Mesenchymal stem cell (in vitro differentiated cells and primary cell): ENCODE results near the gene ADARB2.

ENCODE experiments used
- DNase-seq: peaks from one replicate; pipeline ENCODE4 v3.0.0-alpha.2; 2013
- H2AFZ ChIP-seq: one replicate; pipeline ENCODE4 v1.6.1; 2013; ENCODE audit warnings: low read depth, mild to moderate bottlenecking, control low read depth, inconsistent platforms, low read length, moderate library complexity
- H2AK5ac ChIP-seq: 2 replicates; pipeline ENCODE4 v1.6.1; 2013; ENCODE audit warnings: low read length, moderate library complexity, mild to moderate bottlenecking, inconsistent platforms; ENCODE audit not compliant: severe bottlenecking
- H2BK120ac ChIP-seq: one replicate; pipeline ENCODE4 v1.6.1; 2013; ENCODE audit warnings: low read depth, mild to moderate bottlenecking, inconsistent platforms, low read length, moderate library complexity
- H2BK12ac ChIP-seq, 2 experiments: one replicate each; pipeline ENCODE4 v1.6.1; 2013; ENCODE audit warnings: inconsistent platforms in 2 of 2, low read length in 2 of 2, mild to moderate bottlenecking in 2 of 2, moderate library complexity in 2 of 2, control low read depth in 1 of 2
- H2BK15ac ChIP-seq: one replicate; pipeline ENCODE4 v1.6.1; 2013; ENCODE audit warnings: mild to moderate bottlenecking, low read depth, inconsistent platforms; ENCODE audit not compliant: poor library complexity, severe bottlenecking
- H2BK5ac ChIP-seq: 2 replicates; pipeline ENCODE4 v1.6.1; 2013; ENCODE audit warnings: low read depth, mild to moderate bottlenecking, low read length, control low read depth, inconsistent platforms; ENCODE audit not compliant: poor library complexity, severe bottlenecking
- H3K14ac ChIP-seq, 2 experiments: one replicate each; pipeline ENCODE4 v1.6.1; 2013; ENCODE audit warnings: inconsistent platforms in 2 of 2, low read length in 2 of 2, control low read depth in 1 of 2, mild to moderate bottlenecking in 1 of 2, moderate library complexity in 1 of 2
- H3K18ac ChIP-seq, 2 experiments: one replicate each; pipeline ENCODE4 v1.6.1; 2013; ENCODE audit warnings: inconsistent platforms in 2 of 2, low read length in 2 of 2, control low read depth in 1 of 2, low read depth in 1 of 2, mild to moderate bottlenecking in 1 of 2
- H3K23ac ChIP-seq, 2 experiments: one replicate each; pipeline ENCODE4 v1.6.1; 2013; ENCODE audit warnings: inconsistent platforms in 2 of 2, low read length in 2 of 2, mild to moderate bottlenecking in 2 of 2, moderate library complexity in 2 of 2, control low read depth in 1 of 2
- H3K27ac ChIP-seq: 2 replicates; pipeline ENCODE4 v1.5.1; 2013; ENCODE audit warnings: mild to moderate bottlenecking, moderate library complexity, low read length, control low read depth, inconsistent platforms; ENCODE audit not compliant: poor library complexity, severe bottlenecking
- H3K27me3 ChIP-seq, 2 experiments: 2 replicates each; pipeline versions ENCODE4 v1.6.1 to v1.7.0; 2013; ENCODE audit warnings: low read length in 2 of 2, mild to moderate bottlenecking in 2 of 2, moderate library complexity in 2 of 2, control low read depth in 1 of 2, inconsistent platforms in 1 of 2; ENCODE audit not compliant: control insufficient read depth in 1 of 2, insufficient read depth in 1 of 2
- H3K36me3 ChIP-seq, 2 experiments: 2 replicates each; pipeline versions ENCODE4 v1.6.1 to v1.7.0; 2013; ENCODE audit warnings: low read length in 2 of 2, control low read depth in 1 of 2, inconsistent platforms in 1 of 2, low read depth in 1 of 2, mild to moderate bottlenecking in 1 of 2; ENCODE audit not compliant: insufficient read depth in 2 of 2, control insufficient read depth in 1 of 2
- H3K4ac ChIP-seq, 2 experiments: one replicate each; pipeline ENCODE4 v1.6.1; 2013; ENCODE audit warnings: inconsistent platforms in 2 of 2, low read length in 2 of 2, mild to moderate bottlenecking in 2 of 2, moderate library complexity in 2 of 2, control low read depth in 1 of 2, low read depth in 1 of 2
- H3K4me1 ChIP-seq: 2 replicates; pipeline ENCODE4 v1.6.1; 2013; ENCODE audit warnings: low read depth, low read length, control low read depth; ENCODE audit not compliant: control insufficient read depth, insufficient read depth
- H3K4me2 ChIP-seq: 2 replicates; pipeline ENCODE4 v1.6.1; 2013; ENCODE audit warnings: low read length, mild to moderate bottlenecking, inconsistent platforms; ENCODE audit not compliant: poor library complexity, severe bottlenecking
- H3K4me3 ChIP-seq, 2 experiments: 2 replicates each; pipeline versions ENCODE4 v1.5.1 to v1.7.0; 2013; ENCODE audit warnings: low read length in 2 of 2, mild to moderate bottlenecking in 2 of 2, control low read depth in 1 of 2, low read depth in 1 of 2; ENCODE audit not compliant: insufficient read depth in 1 of 2
- H3K79me1 ChIP-seq: replicated peaks from 2 replicates; pipeline ENCODE4 v1.6.1; 2013; ENCODE audit warnings: mild to moderate bottlenecking, control low read depth, low read length, inconsistent platforms; ENCODE audit not compliant: poor library complexity, severe bottlenecking
- H3K9ac ChIP-seq: 2 replicates; pipeline ENCODE4 v1.7.0; 2013; ENCODE audit warnings: mild to moderate bottlenecking, low read length, moderate library complexity
- H3K9me3 ChIP-seq: 2 replicates; pipeline ENCODE4 v1.7.0; 2013; ENCODE audit warnings: mild to moderate bottlenecking, low read length; ENCODE audit not compliant: control insufficient read depth
- H4K8ac ChIP-seq: one replicate; pipeline ENCODE4 v1.6.1; 2013; ENCODE audit warnings: inconsistent platforms, mild to moderate bottlenecking, low read length, moderate library complexity
- H4K91ac ChIP-seq: one replicate; pipeline ENCODE4 v1.6.1; 2013; ENCODE audit warnings: mild to moderate bottlenecking, low read length, inconsistent platforms
- WGBS: methylation state at CpG from one replicate; pipeline ENCODE4 v1.1.7; 2013; ENCODE audit warnings: mixed read lengths; 5-methylcytosine and 5-hydroxymethylcytosine counted together

Gene ADARB2

DNA sequence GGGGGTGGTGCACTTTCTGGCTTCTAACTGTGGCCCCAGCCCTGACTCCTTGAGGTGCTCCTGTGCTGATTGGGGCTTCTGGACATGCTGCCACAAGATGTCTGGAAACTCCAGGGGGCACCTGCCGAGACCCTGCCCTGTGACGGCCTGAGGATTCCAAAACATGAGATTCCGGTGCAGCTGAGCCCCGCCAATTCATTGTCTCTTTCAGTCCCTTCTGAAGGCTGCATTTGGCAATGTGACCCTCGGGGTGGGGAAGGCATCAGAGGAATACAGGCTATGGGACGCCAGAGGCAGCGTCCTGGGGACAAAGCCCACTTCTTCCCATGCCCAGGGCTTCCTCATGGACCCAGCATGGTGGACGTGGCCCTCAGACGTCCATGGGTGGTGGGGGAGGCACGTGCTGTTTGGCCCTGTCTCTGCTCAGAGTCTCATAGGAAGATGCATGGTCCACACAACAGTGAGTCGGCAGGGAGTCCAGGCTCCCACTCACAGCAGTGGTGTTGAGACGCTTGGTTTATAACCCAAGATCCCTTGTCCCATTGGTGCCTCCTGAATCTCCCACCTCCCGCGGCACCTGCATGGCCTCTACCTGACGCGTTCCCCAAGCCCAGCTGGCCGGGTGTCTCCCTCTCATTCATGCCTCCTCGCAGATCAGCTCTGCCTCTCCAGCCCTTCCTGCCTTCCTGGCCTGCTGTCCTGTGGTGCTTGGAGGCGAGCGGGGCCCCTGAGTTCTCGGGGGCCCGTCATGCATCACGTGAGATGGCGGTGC lies 551.2 kb downstream of the ADARB2 start:
- Histone ChIP-seq H2AFZ (no peak overlapping the region), H3K36me3 (no peaks in the 10 kb centered on the region), H3K27ac (no peak overlapping the region), H3K4me1 (no peaks in the 10 kb centered on the region), H3K4me3 (no peak overlapping the region), H3K4me2 (no peak overlapping the region), H3K14ac (no peak overlapping the region), H2BK15ac (no peak overlapping the region), H2BK12ac (no peak overlapping the region), H3K9me3 (no peaks in the 10 kb centered on the region), H3K18ac (no peak overlapping the region), H4K91ac (no peak overlapping the region), H2BK120ac (no peak overlapping the region), H3K4ac (no peak overlapping the region), H4K8ac (no peak overlapping the region), H3K27me3 (peaks cover 21 to 48% of the 10 kb centered on the region in 2 experiments), H2AK5ac (no peak overlapping the region), H3K23ac (no peak overlapping the region), H3K9ac (no peak overlapping the region), H2BK5ac (no peak overlapping the region), H3K79me1 (no peaks in the 10 kb centered on the region)
- 88% methylated on average over 24 of the region's 24 CpGs for WGBS
- DNase-seq: no peak

DNA sequence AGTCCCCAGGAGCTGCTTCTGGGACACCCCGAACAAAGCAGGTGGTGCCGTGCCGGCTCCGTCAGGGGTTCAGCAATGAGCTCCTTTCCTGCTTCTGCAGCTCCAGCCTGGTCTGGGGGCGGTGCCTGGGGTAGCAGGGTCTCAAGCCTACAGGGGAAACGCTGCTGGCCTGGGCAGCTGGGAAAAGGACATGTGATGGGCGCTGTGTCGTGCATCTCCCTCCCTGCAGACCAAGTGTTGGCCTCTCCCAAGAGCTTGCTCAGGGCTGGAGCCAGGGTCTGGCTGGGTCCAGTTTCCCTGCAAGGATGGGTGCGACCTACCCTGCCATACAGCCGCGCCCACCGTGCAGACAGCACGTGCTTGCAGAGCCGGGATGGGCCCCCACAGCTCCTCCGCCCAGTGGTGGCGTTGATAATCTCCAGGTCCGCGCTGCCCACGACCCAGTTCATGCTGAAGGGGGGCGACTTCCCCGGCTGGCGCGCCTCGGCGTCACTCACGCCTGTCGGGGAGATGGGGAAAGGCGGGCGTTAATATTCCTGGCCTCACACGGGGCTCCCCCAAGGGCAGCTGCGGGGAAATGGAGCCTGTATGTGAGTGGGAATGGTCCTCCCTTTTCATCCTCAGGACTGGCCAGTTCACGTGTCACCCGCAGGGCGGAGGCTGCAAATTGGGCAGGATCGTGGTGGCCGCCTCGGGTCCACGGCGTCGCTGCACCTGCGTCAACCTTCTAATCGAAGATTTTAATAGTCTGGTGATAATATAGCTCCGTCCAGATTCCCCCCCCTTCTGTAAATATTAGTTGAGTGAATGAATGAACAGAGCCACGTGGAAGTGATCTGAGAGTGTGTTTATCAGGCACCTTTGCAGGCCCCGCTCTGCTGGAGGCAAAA lies 552.5 kb downstream of the ADARB2 start:
- WGBS: 81% methylated on average over 35 of the region's 45 CpGs
- H3K18ac ChIP-seq: no peak overlapping the region

DNA sequence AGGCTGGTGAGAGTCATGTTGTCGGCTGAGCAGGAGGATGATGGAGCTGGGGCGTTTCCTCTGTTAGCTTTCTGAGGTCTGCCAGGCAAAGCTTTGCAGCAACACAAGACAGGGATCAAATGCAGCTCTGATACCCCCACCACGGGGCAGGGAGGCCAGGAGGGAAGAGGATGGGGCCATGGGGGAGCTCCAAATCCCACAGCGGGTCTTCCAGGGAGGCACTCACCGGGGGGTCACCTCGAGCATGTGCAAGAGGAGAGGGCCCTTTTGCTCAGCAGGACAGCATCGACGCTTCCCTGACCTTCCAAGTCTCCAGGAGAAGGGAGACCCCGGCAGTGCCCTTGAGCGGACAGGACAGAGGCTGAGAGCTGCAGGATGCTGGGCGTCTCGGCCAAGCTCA lies 553.6 kb downstream of the ADARB2 start:
- 69% methylated on average over 12 of the region's 12 CpGs for WGBS
- Histone ChIP-seq H3K4me3 (no peak overlapping the region), H4K91ac (no peak overlapping the region), H3K36me3 (no peaks in the 10 kb centered on the region), H2BK15ac (no peak overlapping the region), H2BK5ac (no peak overlapping the region), H3K79me1 (no peaks in the 10 kb centered on the region), H3K27ac (no peak overlapping the region), H4K8ac (no peak overlapping the region), H2AK5ac (no peak overlapping the region), H3K4me2 (no peak overlapping the region), H2BK12ac (no peak overlapping the region), H3K27me3 (peaks cover 16 to 32% of the 10 kb centered on the region in 2 experiments), H3K9me3 (no peaks in the 10 kb centered on the region), H3K4me1 (no peaks in the 10 kb centered on the region), H3K23ac (no peak overlapping the region), H3K18ac (no peak overlapping the region), H3K14ac (no peak overlapping the region), H3K4ac (no peak overlapping the region), H3K9ac (no peak overlapping the region), H2AFZ (no peak overlapping the region), H2BK120ac (no peak overlapping the region)
- no peak for DNase-seq

More for the DNA sequence above, 552.5 kb downstream of the ADARB2 start:
- Histone ChIP-seq H2AFZ (no peak overlapping the region), H3K27me3 (peaks cover 19 to 39% of the 10 kb centered on the region in 2 experiments), H2BK120ac (no peak overlapping the region), H3K4me3 (no peak overlapping the region), H2AK5ac (no peak overlapping the region), H3K4me2 (no peak overlapping the region), H3K23ac (no peak overlapping the region), H3K4ac (no peak overlapping the region), H3K4me1 (no peaks in the 10 kb centered on the region), H4K8ac (no peak overlapping the region), H3K36me3 (no peaks in the 10 kb centered on the region), H3K27ac (no peak overlapping the region), H3K79me1 (no peaks in the 10 kb centered on the region), H3K9ac (no peak overlapping the region), H3K14ac (no peak overlapping the region), H4K91ac (no peak overlapping the region), H2BK5ac (no peak overlapping the region), H2BK12ac (no peak overlapping the region), H2BK15ac (no peak overlapping the region), H3K9me3 (no peaks in the 10 kb centered on the region)
- DNase-seq: no peak

DNA sequence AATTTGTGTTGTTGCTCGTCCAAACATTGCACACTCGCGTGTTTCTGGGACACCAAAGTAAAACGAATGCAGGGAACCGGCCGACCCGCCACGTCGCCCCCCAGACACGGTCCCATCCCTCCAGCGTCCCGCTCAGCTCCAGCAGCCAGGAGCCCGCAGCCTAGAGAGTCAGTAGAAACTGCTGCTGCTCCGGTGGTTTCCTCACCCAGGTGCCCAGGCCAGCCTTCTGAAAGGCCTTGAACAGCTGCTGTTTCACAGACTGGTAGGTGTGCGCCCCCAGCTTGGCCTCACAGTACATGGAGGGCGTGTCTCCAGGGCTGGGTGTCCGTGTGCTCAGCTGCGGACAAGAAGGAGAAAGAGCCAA lies 554.3 kb downstream of the ADARB2 start:
- no peak overlapping the region for H3K4me2 ChIP-seq
- no peak overlapping the region for H4K8ac ChIP-seq
- H3K4ac ChIP-seq: no peak overlapping the region
- H3K36me3 ChIP-seq: no peaks in the 10 kb centered on the region
- H3K79me1 ChIP-seq: no peaks in the 10 kb centered on the region
- H3K4me1 ChIP-seq: no peaks in the 10 kb centered on the region
- no peak overlapping the region for H3K4me3 ChIP-seq
- 79% methylated on average over 18 of the region's 18 CpGs for WGBS
- no peak overlapping the region for H2BK120ac ChIP-seq
- no peak overlapping the region for H2BK12ac ChIP-seq
- H4K91ac ChIP-seq: no peak overlapping the region
- no peak overlapping the region for H2BK15ac ChIP-seq
- H3K14ac ChIP-seq: no peak overlapping the region
- H2BK5ac ChIP-seq: no peak overlapping the region
- no peak overlapping the region for H3K27ac ChIP-seq
- no peak overlapping the region for H3K9ac ChIP-seq
- no peak overlapping the region for H3K23ac ChIP-seq
- no peaks in the 10 kb centered on the region for H3K9me3 ChIP-seq
- no peak for DNase-seq
- H3K27me3 ChIP-seq: peaks cover 16 to 32% of the 10 kb centered on the region in 2 experiments
- H2AFZ ChIP-seq: no peak overlapping the region
- no peak overlapping the region for H2AK5ac ChIP-seq
- no peak overlapping the region for H3K18ac ChIP-seq
